H1 (cell line): Measurements from ENCODE around the gene MYO1D. TPM values are rescaled to one million over a fixed set of nuclear protein-coding genes. Genes with fewer than 3 reads are reported as not detected.

Experiments
- CTCF ChIA-PET: fragments of 300-600 bp; sonication (Branson Sonifier 250); formaldehyde crosslinking; loops from one replicate; lab custom pipeline; 2021; ENCODE audit not compliant: partially characterized antibody; lab: Charles Lee
- POLR2A ChIA-PET: fragments of 300-600 bp; sonication (Branson Sonifier 250); formaldehyde crosslinking; loops from one replicate; lab custom pipeline; 2021; ENCODE audit warnings: inconsistent platforms; ENCODE audit not compliant: partially characterized antibody; lab: Charles Lee
- DNase-seq, 2 experiments: peaks; one replicate each; pipeline versions ENCODE4 v3.0.0 to v3.0.0-alpha.2; 2010 to 2022; ENCODE audit warnings: low spot score in 2 of 2, low read depth in 1 of 2, mixed read lengths in 1 of 2
- FAIRE-seq: peaks from 2 replicates; lab custom pipeline; 2011; peaks lifted over from hg19 to GRCh38; lab: Jason Lieb, UNC
- H2AFZ ChIP-seq: 2 replicates; pipeline ENCODE4 v1.8.1; 2012; ENCODE audit warnings: low read length, inconsistent platforms
- H2AK5ac ChIP-seq: 2 replicates; pipeline ENCODE4 v1.6.1; 2013; ENCODE audit warnings: low read depth, low read length
- H2BK120ac ChIP-seq: replicated peaks from 2 replicates; pipeline ENCODE3; 2013; ENCODE audit warnings: low read depth, low read length, inconsistent platforms
- H2BK12ac ChIP-seq: 2 replicates; pipeline ENCODE4 v1.6.1; 2013; ENCODE audit warnings: low read depth, low read length
- H2BK15ac ChIP-seq: 2 replicates; pipeline ENCODE4 v1.6.1; 2013; ENCODE audit warnings: low read length
- H2BK20ac ChIP-seq: 2 replicates; pipeline ENCODE4 v1.6.1; 2013; ENCODE audit warnings: low read length
- H2BK5ac ChIP-seq: 2 replicates; pipeline ENCODE4 v1.6.1; 2013; ENCODE audit warnings: low read depth, low read length
- H3K14ac ChIP-seq: 2 replicates; pipeline ENCODE4 v1.6.1; 2013; ENCODE audit warnings: inconsistent platforms; ENCODE audit not compliant: insufficient read length
- H3K18ac ChIP-seq: 2 replicates; pipeline ENCODE4 v1.6.1; 2013; ENCODE audit warnings: low read length; ENCODE audit errors: extremely low read depth
- H3K23ac ChIP-seq: 2 replicates; pipeline ENCODE4 v1.6.1; 2013; ENCODE audit warnings: inconsistent platforms; ENCODE audit not compliant: insufficient read length
- H3K23me2 ChIP-seq: 2 replicates; pipeline ENCODE4 v1.6.1; 2013; ENCODE audit warnings: low read depth, low read length
- H3K27ac ChIP-seq: 2 replicates; pipeline ENCODE4 v1.6.1; 2011; ENCODE audit warnings: low read depth, low read length, inconsistent platforms
- H3K27me3 ChIP-seq, 4 experiments: replicated peaks in 1 of 4; 1 replicate in 1 of 4; 2 replicates in 3 of 4; pipeline versions ENCODE4 v1.6.1 to v1.8.1; 2011 to 2013; ENCODE audit warnings: low read length in 3 of 4, mild to moderate bottlenecking in 3 of 4, inconsistent platforms in 2 of 4, mixed read lengths in 2 of 4, moderate library complexity in 1 of 4; ENCODE audit not compliant: control insufficient read depth in 3 of 4, insufficient read depth in 3 of 4; ENCODE audit errors: extremely low read depth in 1 of 4
- H3K36me3 ChIP-seq, 4 experiments: 2 replicates each; pipeline versions ENCODE4 v1.6.1 to v1.8.1; 2011 to 2013; ENCODE audit warnings: mild to moderate bottlenecking in 4 of 4, low read length in 3 of 4, moderate library complexity in 2 of 4, control low read depth in 1 of 4, inconsistent platforms in 1 of 4; ENCODE audit not compliant: insufficient read depth in 4 of 4, control insufficient read depth in 2 of 4
- H3K4ac ChIP-seq: replicated peaks from 2 replicates; pipeline ENCODE3; 2013; ENCODE audit warnings: low read length, low read depth, mixed read lengths, inconsistent platforms; ENCODE audit not compliant: insufficient read length
- H3K4me1 ChIP-seq, 4 experiments: replicated peaks in 1 of 4; 1 replicate in 1 of 4; 2 replicates in 3 of 4; pipeline versions ENCODE4 v1.6.1 to v1.8.1; 2011 to 2013; ENCODE audit warnings: low read length in 3 of 4, inconsistent platforms in 2 of 4, mixed read lengths in 1 of 4; ENCODE audit not compliant: insufficient read depth in 4 of 4, control insufficient read depth in 3 of 4
- H3K4me2 ChIP-seq, 2 experiments: 2 replicates each; pipeline versions ENCODE4 v1.6.1 to v1.8.1; 2011 to 2013; ENCODE audit warnings: low read depth in 2 of 2, low read length in 2 of 2, control low read depth in 1 of 2, inconsistent platforms in 1 of 2, mild to moderate bottlenecking in 1 of 2; ENCODE audit not compliant: insufficient read depth in 1 of 2
- H3K4me3 ChIP-seq, 4 experiments: fragments of 200-600, 300-600 bp in 1 of 4; sonication (generic), shearing (Covaris generic), sonication (Bioruptor Twin) in 1 of 4; 2 replicates each; pipeline versions ENCODE4 v1.5.1 to v1.8.1; 2011 to 2016; ENCODE audit warnings: low read length in 4 of 4, low read depth in 3 of 4, control low read depth in 2 of 4, inconsistent platforms in 2 of 4, mild to moderate bottlenecking in 2 of 4, mixed read lengths in 1 of 4, moderate library complexity in 1 of 4; ENCODE audit not compliant: insufficient read depth in 2 of 4; ENCODE audit errors: extremely low read depth in 1 of 4
- H3K56ac ChIP-seq: replicated peaks from 2 replicates; pipeline ENCODE3; 2013; ENCODE audit warnings: low read depth, mild to moderate bottlenecking, mixed read lengths, low read length, inconsistent platforms; ENCODE audit not compliant: insufficient read length
- H3K79me1 ChIP-seq: 2 replicates; pipeline ENCODE4 v1.6.1; 2013; ENCODE audit warnings: low read depth, low read length, control low read depth
- H3K79me2 ChIP-seq, 2 experiments: 2 replicates each; pipeline versions ENCODE4 v1.6.1 to v1.8.1; 2012 to 2013; ENCODE audit warnings: low read length in 2 of 2, mild to moderate bottlenecking in 2 of 2, inconsistent platforms in 1 of 2; ENCODE audit not compliant: insufficient read depth in 2 of 2, control insufficient read depth in 1 of 2
- H3K9ac ChIP-seq, 4 experiments: replicated peaks in 1 of 4; 1 replicate in 1 of 4; 2 replicates in 3 of 4; pipeline versions ENCODE4 v1.6.1 to v1.8.1; 2011 to 2013; ENCODE audit warnings: low read depth in 3 of 4, low read length in 3 of 4, control low read depth in 2 of 4, mild to moderate bottlenecking in 2 of 4, moderate library complexity in 2 of 4, inconsistent platforms in 1 of 4; ENCODE audit errors: extremely low read depth in 1 of 4
- H3K9me3 ChIP-seq, 2 experiments: 2 replicates each; pipeline versions ENCODE4 v1.6.1 to v1.8.1; 2012 to 2013; ENCODE audit warnings: mild to moderate bottlenecking in 2 of 2, moderate library complexity in 2 of 2, control low read depth in 1 of 2, inconsistent platforms in 1 of 2, low read depth in 1 of 2, low read length in 1 of 2, mixed read lengths in 1 of 2; ENCODE audit not compliant: insufficient read depth in 2 of 2
- H4K20me1 ChIP-seq, 2 experiments: replicated peaks in 1 of 2; 2 replicates each; pipeline versions ENCODE3 to v1.8.1; 2011 to 2013; ENCODE audit warnings: inconsistent platforms in 2 of 2, low read length in 2 of 2, mild to moderate bottlenecking in 1 of 2; ENCODE audit not compliant: insufficient read depth in 2 of 2, control insufficient read depth in 1 of 2
- H4K5ac ChIP-seq: 2 replicates; pipeline ENCODE4 v1.6.1; 2013; ENCODE audit warnings: low read length, low read depth, mixed read lengths, inconsistent platforms; ENCODE audit not compliant: insufficient read length
- H4K8ac ChIP-seq: 2 replicates; pipeline ENCODE4 v1.8.0; 2013; ENCODE audit warnings: mild to moderate bottlenecking, moderate library complexity, low read length, inconsistent platforms; ENCODE audit not compliant: insufficient read depth; ENCODE audit errors: extremely low read depth
- H4K91ac ChIP-seq: replicated peaks from 2 replicates; pipeline ENCODE3; 2013; ENCODE audit warnings: low read length, mixed read lengths, inconsistent platforms; ENCODE audit not compliant: insufficient read length
- POU5F1 ChIP-seq: IDR thresholded peaks from 2 replicates; pipeline ENCODE4 v1.6.1; 2011; ENCODE audit warnings: low read depth, mild to moderate bottlenecking, low read length, moderate library complexity
- WGBS, 2 experiments: shearing (Covaris generic) in 1 of 2; methylation state at CpG; one replicate each; pipeline versions ENCODE4 v1.1.6 to v1.1.7; 2013 to 2015; ENCODE audit warnings: low lambda C conversion rate in 2 of 2, mixed read lengths in 2 of 2, inconsistent platforms in 1 of 2, low coverage in 1 of 2, missing lambda C conversion rate in 1 of 2; ENCODE audit not compliant: insufficient replicate concordance in 2 of 2, insufficient coverage in 1 of 2, insufficient read length in 1 of 2; ENCODE audit errors: extremely low coverage in 1 of 2, missing lambda C conversion rate in 1 of 2; 5-methylcytosine and 5-hydroxymethylcytosine counted together
- polyA plus RNA-seq, 7 experiments: library from polyadenylated mRNA; depleted of rRNA in 3 of 7; stranded (reverse) in 5 of 7; unstranded in 2 of 7; fragments of >200 nt in 5 of 7; fragments of 200-250 nt in 2 of 7; gene quantifications; 1 replicate in 5 of 7; 2 replicates in 1 of 7; 4 replicates in 1 of 7; pipeline versions ENCODE4 v1.2.1 to v1.2.3, GENCODE V29; 2011 to 2013; ENCODE audit warnings: missing spikeins in 2 of 7, mixed read lengths in 2 of 7
- total RNA-seq: library from RNA; stranded (reverse); fragmentation: NEBNext Ultra II Directional; extraction: Animal tissue kit (Norgen Biotek cat#: 25700); gene quantifications from 2 replicates; pipeline ENCODE4 v1.2.1, GENCODE V29; 2021

The MYO1D gene
- total and polyA plus RNA-seq, 2 of the 8 experiments (the other 6 are each of a cell fraction or from before 2014, with no cell fraction given) = 6.5 to 25.4 TPM

DNA sequence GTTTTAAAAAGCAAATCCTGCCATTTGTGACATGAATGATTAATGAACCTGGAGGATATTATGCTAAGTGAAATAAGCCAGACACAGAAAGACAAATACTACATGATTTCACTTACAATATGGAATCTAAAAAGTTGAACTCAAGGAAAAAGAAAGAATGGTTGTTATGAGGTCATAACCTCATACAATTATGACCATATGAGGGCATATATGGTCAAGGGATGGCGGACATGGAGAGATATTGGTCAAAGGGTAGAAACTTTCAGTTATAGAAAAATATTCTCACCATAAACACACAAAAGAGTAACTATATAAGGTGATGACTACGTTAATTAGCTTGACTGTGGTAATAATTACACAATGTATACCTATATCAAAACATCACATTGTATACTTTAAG is 56.5 kb downstream of the MYO1D start:
- FAIRE-seq (no peak), DNase-seq (no peak)
- Histone ChIP-seq H3K4ac (no peak overlapping the region), H3K23me2 (no peaks in the 10 kb centered on the region), H4K91ac (no peak overlapping the region), H3K79me1 (no peaks in the 10 kb centered on the region; the same call in none of the 2 replicates), H2BK20ac (no peak overlapping the region), H3K56ac (no peak overlapping the region), H3K4me2 (no peak overlapping the region), H3K27ac (no peak overlapping the region), H3K79me2 (no peaks in the 10 kb centered on the region), H3K23ac (no peak overlapping the region), H2AFZ (no peak overlapping the region), H2BK15ac (no peak overlapping the region), H3K27me3 (no peaks in the 10 kb centered on the region), H2BK5ac (no peak overlapping the region), H2BK12ac (no peak overlapping the region), H4K5ac (no peak overlapping the region), H4K20me1 (no peaks in the 10 kb centered on the region), H2BK120ac (no peak overlapping the region), H3K14ac (no peak overlapping the region), H3K4me1 (no peaks in the 10 kb centered on the region), H3K36me3 (no peaks in the 10 kb centered on the region), H4K8ac (no peak overlapping the region), H3K18ac (no peak overlapping the region), H3K9me3 (no peaks in the 10 kb centered on the region), H2AK5ac (no peak overlapping the region), H3K9ac (no peak overlapping the region), H3K4me3 (no peak overlapping the region)
- 86% methylated on average over 2 of the region's 2 CpGs; no CpG with 5 or more reads in 1 of the 2 experiments for WGBS, 2 experiments
- no peak for TF ChIP-seq POU5F1
- ChIA-PET POLR2A (no interaction called here), CTCF (interaction anchor here (0.6 kb wide), 1 partner anchor 14 kb away, joined by 3 read pairs; no protein-coding TSS in a partner anchor)
